GM18867 (cell line): Measurements from ENCODE around the gene TMEM59L.

Experiments
- ATAC-seq: cut with Tn5 transposase; IDR thresholded peaks from one replicate; pipeline ENCODE4 v1.9.1; 2021; ENCODE audit warnings: mild to moderate bottlenecking, moderate library complexity; ENCODE audit not compliant: unreplicated experiment

Gene TMEM59L

DNA sequence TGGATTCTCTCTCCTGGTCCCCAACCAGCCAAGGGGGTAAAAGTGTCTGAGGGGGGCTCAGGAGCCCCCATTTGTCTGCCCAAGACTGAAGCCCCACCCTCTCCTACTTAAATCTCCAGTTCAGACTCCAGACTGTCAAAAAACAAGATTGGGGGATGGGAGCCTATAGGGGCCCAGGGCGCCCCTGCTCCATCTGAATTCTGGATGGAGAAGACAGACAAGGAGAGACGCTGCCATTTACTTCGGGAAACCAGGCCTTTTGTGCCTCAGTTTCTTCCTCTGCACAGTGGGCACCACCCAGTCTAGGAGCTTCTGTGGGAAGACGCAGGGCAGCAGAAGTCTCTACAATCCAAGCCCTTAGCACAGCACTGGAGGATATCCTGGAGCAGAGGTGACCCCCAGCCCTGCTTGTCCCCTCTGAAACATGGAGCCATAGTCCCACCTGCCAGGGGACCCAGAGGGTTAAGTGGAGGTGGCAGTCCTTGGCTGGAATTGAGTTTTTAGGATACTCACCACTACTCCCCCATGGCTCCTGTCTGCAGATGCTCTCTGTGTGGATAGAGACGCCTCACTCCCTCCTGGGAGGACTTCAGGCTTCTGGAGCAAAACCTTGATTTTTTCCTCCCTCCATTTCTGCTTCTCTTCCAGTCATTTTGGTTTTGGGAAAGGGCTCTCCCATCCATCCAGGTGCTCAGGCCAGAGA is 4.4 kb upstream of the TMEM59L start:
- ATAC-seq = no peak

DNA sequence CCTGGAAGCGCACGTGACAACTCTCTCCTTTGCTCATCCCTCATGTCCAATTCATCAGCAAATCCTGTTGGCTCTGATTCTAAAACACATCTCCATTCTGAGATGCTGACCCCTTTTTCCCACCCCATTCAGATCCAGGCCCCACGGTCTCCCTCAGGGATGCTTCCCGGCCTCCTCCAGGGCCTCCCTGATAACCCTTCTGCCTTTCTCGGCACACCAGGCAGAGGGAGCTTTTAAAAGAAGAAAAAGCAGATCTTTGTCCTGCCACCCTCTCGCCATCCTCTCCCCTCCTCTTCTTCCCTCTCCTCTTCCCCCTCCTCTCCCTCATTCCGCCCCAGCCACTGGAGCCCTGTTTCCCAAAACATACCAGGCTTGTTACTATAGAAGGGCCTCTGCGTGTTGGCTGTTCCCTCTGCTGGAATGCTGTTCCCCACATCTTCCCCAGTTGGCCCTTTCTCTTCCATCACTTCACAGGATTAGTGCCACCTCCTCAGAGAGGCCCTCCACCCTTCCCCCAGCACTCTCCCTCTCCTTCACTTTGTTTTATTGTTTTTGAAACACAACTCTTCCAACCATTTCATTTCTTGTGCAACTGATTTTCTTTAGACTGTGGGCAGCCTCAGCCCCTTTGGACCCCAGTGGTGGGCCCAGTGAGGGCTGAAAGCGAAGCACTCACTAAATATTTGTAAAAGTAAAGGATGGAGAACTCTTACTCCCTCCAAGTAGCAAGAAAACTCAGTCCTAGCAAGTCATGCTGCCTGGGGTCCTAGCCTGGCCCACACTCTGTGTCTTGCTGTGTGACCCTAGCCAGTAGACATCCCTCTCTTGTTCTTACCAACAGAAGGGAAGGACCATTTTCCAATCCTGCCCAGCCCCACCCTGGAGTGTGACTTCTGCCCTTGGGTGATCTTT is 3.6 kb upstream of the TMEM59L start:
- ATAC-seq = no peak

DNA sequence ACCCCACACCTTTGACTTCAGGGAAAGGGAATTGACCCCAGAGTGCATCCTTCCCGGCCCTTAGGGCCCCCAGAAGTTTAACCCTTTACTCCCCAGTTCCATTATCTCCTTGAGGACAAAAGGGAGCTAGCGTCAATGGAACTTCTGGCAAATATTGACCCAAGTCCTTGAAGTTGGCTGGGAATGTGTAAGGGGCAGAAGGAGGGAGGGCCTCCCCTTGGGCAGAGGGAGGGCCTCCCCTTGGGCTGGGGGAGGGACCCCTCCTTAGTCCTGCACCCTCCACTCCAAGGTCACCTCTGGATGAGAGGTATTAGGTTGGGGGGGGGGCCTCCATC is 3.0 kb upstream of the TMEM59L start:
- ATAC-seq = no peak

- no peak for ATAC-seq
Measured at GRCh38 chr19:18610245-18610555, 2.5 kb upstream of the TMEM59L start.

DNA sequence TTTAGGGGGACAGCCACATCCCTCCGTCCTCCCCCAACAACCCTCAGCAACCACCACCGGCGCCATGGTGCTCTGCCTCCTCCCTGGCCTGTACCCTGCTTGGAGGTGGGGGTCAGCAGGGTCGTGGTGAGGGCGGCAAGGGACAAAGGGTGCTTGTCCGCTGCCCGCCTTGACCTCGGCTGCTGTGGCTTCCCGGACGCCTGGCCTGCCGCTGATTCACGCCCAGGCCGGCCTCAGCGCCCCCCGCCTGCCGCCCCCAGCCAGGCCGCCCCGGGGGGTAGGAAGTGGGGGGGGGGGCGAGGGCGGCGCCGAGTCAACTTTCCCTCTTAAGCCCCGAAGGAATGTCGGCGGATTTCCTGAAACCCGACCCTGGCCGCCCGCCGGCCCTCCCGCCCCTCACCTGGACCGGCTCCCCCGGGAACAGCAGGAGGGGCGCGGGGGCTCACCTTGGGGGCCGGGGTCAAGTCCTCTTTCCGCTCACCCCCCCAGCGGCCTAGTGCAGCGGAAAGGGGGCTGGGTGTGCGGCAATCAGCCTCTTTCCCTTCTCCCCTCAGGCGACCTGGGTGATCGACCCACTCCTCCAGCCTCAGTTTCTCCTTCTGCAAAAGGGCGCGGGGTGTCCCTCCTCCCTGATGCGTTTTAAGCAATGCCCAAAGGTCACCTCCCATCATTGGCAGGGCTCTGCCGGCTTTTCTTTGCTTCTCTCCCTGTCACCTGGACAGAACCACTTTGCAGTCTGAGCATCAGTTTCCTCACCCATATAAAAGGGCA is 1.9 kb upstream of the TMEM59L start:
- ATAC-seq = no peak

DNA sequence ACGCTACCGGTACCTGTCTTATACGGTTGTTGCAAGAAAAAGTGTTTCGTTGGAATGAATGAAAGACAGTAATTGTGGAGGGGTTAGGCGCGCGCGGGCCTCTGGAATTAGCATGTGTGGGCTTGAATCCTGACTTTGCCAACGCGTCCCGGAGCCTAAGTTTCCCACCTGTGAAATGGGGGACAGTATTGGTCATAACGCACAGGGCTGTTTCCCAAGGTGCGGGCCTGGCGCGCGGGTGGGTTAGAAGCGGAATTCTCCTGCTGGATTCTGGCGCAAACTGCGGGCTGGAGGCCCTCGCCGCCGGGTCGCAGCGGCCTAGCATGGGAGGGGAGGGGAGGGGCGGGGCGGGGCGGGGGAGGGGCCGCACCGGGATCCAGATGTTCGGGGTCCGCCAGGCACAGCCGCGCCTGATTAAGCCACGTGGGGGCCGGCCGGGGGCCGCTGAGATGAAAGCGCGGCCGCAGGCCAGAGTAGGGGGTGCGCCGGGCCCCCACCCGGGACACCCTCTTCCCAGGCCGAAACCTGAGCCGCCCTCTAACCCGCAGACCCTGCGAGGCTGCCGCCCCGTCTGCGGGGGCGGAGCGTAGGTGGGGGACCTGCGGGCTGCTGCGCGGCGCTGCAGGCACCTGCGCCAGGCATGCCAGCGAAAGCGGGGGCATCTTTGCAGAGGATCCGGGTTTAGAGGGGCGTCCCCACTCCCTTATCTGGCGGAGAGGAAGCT is 1.2 kb upstream of the TMEM59L start:
- no peak for ATAC-seq

DNA sequence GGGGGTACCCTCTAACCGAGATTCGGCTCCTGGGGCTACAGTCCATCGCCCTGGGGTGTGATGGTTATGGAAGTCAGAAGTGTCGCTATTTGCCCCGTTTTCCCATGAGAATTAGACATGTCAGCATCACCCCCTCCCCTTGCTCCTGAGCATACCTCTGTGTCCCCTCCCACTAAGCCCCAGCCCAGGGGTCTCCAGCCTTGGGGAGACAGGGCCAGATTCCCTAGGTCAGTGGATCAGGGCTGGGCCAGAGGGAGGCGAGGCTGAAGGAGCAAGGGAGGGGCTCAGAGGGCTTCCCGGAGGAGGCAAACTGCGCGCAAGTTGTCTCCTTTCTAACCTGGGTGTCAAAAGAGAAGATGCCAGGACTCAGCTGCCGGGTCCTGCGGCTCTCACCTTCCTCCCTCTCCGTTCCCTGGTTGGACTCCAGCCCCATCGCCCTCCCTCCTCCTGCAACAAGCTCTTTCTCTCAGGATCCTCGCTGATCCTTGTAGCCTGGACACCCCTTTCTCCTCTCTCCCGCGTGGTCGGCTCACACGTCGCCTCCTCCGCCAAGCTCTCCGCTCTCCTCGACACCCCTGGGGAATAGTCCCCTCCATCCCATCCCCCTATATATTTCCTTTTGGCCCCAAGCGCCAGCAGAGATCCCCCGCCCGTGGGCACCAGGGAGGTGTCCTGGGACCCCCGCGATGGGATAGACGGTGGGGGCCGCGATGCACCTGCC is 459 bp upstream of the TMEM59L start:
- ATAC-seq = no peak

DNA sequence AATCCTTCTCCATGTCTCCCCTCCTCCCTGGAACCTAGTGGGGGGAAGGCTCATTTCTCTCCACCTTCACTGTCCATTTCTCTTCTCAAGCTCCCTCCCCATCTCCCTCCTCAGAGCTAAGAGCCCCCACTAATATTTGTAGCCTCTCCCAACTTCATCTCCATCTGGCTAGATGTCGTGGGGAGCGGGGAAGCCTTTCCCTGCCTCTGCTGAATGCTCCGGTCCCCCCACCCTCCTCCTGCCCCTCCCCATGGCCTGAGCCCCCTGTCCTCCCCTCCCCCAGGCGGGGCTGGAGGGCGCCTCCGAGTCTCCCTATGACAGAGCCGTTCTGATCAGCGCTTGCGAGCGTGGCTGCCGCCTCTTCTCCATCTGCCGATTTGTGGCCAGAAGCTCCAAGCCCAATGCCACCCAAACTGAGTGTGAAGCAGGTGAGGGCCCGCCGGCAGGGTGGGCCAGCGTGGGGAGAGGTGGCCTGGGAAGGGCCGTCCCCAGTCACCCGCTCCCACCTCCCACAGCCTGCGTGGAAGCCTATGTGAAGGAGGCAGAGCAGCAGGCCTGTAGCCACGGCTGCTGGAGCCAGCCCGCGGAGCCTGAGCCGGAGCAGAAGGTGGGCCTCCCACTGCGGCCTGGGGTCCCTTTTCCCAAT is 1.0 kb downstream of the TMEM59L start:
- ATAC-seq = no peak

DNA sequence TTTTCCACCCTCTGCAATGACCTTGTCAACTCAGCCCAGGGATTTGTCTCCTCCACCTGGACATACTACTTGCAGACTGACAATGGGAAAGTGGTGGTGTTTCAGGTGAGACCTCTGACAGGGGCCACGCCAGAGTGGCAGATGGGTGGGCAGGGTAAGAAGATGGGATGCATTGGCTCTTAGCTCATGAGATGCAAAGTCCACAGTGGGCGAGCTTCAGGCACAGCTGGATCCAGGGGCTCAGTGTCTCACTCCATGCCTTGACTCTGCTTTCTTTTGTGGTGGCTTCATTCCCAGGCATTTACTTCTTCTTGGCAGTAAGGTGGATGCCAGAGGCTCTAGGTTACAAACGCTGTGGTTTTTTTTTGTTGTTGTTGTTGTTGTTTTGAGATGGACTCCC is 3.4 kb downstream of the TMEM59L start:
- ATAC-seq = no peak

- ATAC-seq = no peak
Measured at GRCh38 chr19:18617562-18617961, 4.9 kb downstream of the TMEM59L start.

DNA sequence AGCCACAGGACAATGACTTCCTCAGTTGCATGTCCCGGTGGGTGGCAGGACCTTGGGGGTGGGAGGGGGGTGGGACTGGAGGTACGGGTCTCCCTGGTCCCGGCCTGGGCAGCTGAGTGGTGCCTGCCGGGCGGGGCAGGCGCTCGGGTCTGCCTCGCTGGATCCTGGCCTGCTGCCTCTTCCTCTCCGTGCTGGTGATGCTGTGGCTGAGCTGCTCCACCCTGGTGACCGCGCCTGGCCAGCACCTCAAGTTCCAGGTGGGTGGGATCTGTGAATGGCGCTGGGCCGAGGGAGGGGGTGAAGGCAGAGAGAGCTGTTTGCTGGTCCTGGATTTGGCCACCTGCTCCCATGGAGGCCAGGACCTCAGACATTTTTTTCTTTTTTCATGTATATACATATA is 5.6 kb downstream of the TMEM59L start:
- ATAC-seq = no peak

- no peak for ATAC-seq
Measured at GRCh38 chr19:18620311-18620710, 7.6 kb downstream of the TMEM59L start.

- ATAC-seq = no peak
Measured at GRCh38 chr19:18620902-18621301, 8.2 kb downstream of the TMEM59L start.

- ATAC-seq = no peak
Measured at GRCh38 chr19:18626906-18627305, 14.2 kb downstream of the TMEM59L start.

DNA sequence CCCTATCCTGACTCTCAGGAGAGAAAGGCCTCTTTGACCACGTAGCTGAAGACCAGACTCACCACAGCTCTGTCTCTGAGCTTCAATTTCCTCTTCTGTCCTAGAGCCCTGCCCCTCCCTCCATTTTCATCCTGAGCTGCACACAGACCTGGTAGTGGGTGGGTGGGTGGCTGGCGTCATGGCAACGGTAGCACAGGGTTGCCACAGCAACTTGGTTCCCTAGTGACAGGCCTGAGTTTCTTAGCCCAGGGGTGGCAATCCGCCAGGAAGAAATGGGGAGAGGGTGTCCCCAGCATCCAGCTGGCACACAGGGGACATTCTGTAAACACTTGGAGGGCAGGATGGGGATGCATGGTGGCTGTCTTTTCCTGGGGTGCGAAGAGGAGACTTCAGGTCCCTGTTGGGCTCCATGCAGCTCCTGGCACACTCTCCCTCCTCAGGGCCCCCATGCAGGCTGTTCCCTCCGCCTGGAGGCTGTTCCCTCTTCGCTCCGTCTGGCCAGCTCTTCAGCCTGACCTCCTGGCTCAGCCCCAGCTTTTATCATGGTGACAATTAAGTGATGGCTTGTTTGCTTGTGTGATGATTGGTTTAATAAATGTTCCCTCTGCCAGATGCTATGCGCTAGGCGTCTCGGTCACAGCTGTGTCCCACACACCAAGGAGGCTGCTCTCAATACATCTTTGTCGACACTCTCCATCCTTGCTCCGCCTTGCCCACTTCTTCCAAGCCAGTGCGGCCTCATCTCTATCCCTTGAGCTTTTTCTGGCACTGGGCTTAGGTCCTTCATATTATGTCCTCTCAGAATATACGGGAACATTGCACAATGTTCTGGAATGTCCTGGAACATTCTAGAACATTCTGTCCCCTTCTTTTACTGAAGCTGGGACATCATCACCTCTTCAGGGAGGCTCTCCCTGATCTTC is 16.8 kb downstream of the TMEM59L start:
- ATAC-seq = no peak

GRCh38 chr19:18633321-18633720 is 20.7 kb downstream of the TMEM59L start:
- no peak for ATAC-seq

- ATAC-seq = no peak
Measured at GRCh38 chr19:18634612-18635297, 22.1 kb downstream of the TMEM59L start.

DNA sequence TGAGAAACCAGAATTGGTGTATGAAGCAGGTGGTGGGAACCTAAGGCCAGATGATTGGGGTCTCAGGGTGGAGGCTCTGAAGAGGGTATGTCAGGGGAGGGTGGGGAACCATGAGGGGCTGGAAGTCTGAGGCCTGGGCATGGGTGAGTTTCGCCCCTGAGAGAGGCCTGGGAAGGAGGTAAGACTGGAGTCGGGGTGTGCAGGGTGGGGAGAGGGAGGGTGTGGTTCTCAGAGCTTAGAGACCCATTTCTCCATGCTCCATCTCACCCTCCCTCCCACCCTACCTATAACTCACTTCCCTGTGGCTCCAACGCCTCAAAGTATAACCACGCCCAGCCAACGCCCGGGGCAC is 23.1 kb downstream of the TMEM59L start:
- ATAC-seq = no peak
